Fibroblast of mammary gland (primary cell): ENCODE data around the gene GAS2L1.

Source experiments
- DNase-seq: peaks from one replicate; pipeline ENCODE4 v3.0.0-alpha.2; 2010; ENCODE audit warnings: low read depth
- H3K4me3 ChIP-seq: 2 replicates; pipeline ENCODE4 v1.5.1; 2011; ENCODE audit warnings: low read depth, mild to moderate bottlenecking, low read length, moderate library complexity; ENCODE audit not compliant: control insufficient read depth
- CTCF ChIP-seq: conservative IDR thresholded peaks from 2 replicates; pipeline ENCODE4 v1.5.1; 2011; ENCODE audit warnings: low read depth, low read length, inconsistent platforms; ENCODE audit not compliant: control insufficient read depth, insufficient read depth

Gene GAS2L1

GRCh38 chr22:29346659-29347058 is 40.2 kb downstream of the GAS2L1 start:
- DNase-seq, result no peak
- no peak for TF ChIP-seq CTCF
- H3K4me3 ChIP-seq, result no peak overlapping the region

DNA sequence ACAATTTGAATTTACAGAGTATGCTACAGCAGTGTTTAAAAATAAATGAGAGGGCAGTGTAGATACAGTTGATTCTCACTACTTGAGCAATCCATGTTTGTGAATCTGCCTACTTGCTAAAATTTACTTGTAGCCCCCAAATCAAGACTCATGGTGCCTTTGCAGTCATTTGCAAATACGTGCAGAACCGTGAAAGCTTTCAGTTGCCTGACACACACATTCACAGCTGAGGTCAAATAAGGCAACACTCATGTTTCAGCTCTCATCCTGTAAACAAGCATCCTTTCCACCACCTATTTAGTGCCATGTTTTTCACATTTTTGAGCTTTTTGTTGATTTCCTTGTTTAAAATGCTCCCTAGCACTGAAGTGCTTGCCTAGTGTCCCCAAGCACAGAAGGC is 41.6 kb downstream of the GAS2L1 start:
- no peak overlapping the region for H3K4me3 ChIP-seq
- DNase-seq, result no peak
- no peak for TF ChIP-seq CTCF

- no peak for DNase-seq
- no peak for TF ChIP-seq CTCF
- no peak overlapping the region for H3K4me3 ChIP-seq
These were observed 42.5 kb downstream of the GAS2L1 start for GRCh38 chr22:29348956-29349355.

DNA sequence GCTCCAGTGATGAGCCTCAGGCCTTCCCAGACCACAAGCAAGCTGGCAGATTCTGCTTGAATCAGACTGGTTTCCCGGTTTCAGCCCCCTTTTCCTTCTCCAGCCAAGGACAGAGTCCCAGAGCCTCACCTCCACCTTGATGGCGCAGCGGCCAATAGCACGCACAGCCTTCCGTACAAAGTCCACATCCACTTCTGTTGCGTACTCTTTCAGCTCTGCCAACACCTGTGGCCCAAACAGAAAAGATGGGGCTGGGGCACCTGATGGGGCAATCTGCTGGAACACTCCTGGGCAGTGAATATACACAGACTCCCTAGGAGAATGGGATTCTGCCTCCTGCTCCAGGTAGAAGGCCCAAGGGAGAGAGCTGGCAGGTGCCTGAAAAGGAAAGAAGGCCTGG is 44.6 kb downstream of the GAS2L1 start:
- H3K4me3 ChIP-seq, result no peak overlapping the region
- DNase-seq, result no peak
- TF ChIP-seq CTCF, result no peak

GRCh38 chr22:29351891-29352290 is 45.4 kb downstream of the GAS2L1 start:
- DNase-seq, result no peak
- no peak overlapping the region for H3K4me3 ChIP-seq
- TF ChIP-seq CTCF, result no peak

- no peak overlapping the region for H3K4me3 ChIP-seq
- no peak for DNase-seq
- TF ChIP-seq CTCF, result no peak
These were observed 46.3 kb downstream of the GAS2L1 start for GRCh38 chr22:29352778-29353177.

DNA sequence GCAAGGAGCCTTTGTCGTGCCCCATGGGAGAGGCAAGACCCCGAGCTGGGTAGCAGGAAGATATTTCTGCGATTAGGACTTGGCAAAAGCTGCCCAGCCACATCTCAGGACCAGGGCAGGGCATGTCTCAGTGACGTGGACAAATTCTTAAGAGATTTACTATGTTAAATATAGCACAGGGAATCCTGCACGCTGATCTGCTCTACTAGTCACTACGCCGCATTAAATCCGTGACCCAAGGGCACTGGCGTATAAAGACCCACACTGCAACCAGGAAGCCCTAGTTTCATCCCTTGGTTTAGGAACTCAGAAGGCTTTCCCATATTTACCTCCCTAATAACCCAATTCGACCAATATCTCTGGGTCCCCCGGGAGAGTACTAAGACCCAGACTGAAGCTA is 46.8 kb downstream of the GAS2L1 start:
- H3K4me3 ChIP-seq, result no peak overlapping the region
- DNase-seq, result no peak
- TF ChIP-seq CTCF, result no peak
